Endothelial cell of umbilical vein (primary cell): Measurements from ENCODE around the gene WDPCP.

Experiments used
- CTCF ChIP-seq, 2 donors: IDR thresholded peaks; 1 replicate in 1 of 2; 2 replicates in 1 of 2; pipeline ENCODE4 v1.5.1; 2011; ENCODE audit warnings: low read length in 2 of 2, mild to moderate bottlenecking in 2 of 2, moderate library complexity in 2 of 2, control low read depth in 1 of 2, inconsistent platforms in 1 of 2, low read depth in 1 of 2; ENCODE audit not compliant: insufficient read depth in 1 of 2; ENCODE audit errors: extremely low read depth in 1 of 2
- EZH2 ChIP-seq: IDR thresholded peaks from 2 replicates; pipeline ENCODE4 v1.6.1; 2012; ENCODE audit warnings: borderline replicate concordance, low read depth, mild to moderate bottlenecking, moderate library complexity, low read length, inconsistent platforms; ENCODE audit not compliant: severe bottlenecking
- FOS ChIP-seq: IDR thresholded peaks from 2 replicates; pipeline ENCODE4 v1.6.1; 2011; ENCODE audit warnings: mild to moderate bottlenecking, low read length, moderate library complexity, borderline replicate concordance; ENCODE audit not compliant: insufficient read depth
- GATA2 ChIP-seq: IDR thresholded peaks from 2 replicates; pipeline ENCODE4 v1.7.0; 2011; ENCODE audit warnings: low read depth, mild to moderate bottlenecking, moderate library complexity, mixed read lengths, low read length; ENCODE audit not compliant: insufficient read length, insufficient read depth
- JUN ChIP-seq: IDR thresholded peaks from 2 replicates; pipeline ENCODE4 v1.6.1; 2011; ENCODE audit warnings: borderline replicate concordance, low read depth; ENCODE audit not compliant: insufficient read length, insufficient read depth
- MAX ChIP-seq: IDR thresholded peaks from 2 replicates; pipeline ENCODE4 v1.6.1; 2011; ENCODE audit not compliant: insufficient read depth, insufficient read length
- MYC ChIP-seq: IDR thresholded peaks from one replicate; pipeline ENCODE4 v1.6.1; 2011; ENCODE audit warnings: mild to moderate bottlenecking, low read depth, low read length
- POLR2A ChIP-seq: IDR thresholded peaks from 2 replicates; pipeline ENCODE4 v1.6.1; 2012; ENCODE audit warnings: low read depth, mild to moderate bottlenecking, control low read depth, low read length
- POLR2AphosphoS5 ChIP-seq: IDR thresholded peaks from 2 replicates; pipeline ENCODE4 v1.6.1; 2012; ENCODE audit warnings: low read depth, mild to moderate bottlenecking, control low read depth, low read length, moderate library complexity; ENCODE audit not compliant: insufficient read depth

- TF ChIP-seq CTCF (IDR thresholded peaks at IDR 0.05; ENCODE audit: extremely low read depth in 1 of 2, insufficient read depth in 1 of 2, low read depth in 1 of 2, low read length in 2 of 2), result no peak
- TF ChIP-seq POLR2AphosphoS5, result peak; percentile 35
- TF ChIP-seq POLR2A, result peak; percentile 84
- no peak for TF ChIP-seq EZH2
- TF ChIP-seq MAX, result no peak
- no peak for TF ChIP-seq FOS
- TF ChIP-seq GATA2, result no peak
- TF ChIP-seq MYC, result peak; percentile 2
- no peak for TF ChIP-seq JUN
Measured at GRCh38 chr2:63588385-63589147, at the start of gene WDPCP, which contains the start of gene MDH1.
